Measurements from ENCODE around the gene HOXA7.

The HOXA7 gene

DNA sequence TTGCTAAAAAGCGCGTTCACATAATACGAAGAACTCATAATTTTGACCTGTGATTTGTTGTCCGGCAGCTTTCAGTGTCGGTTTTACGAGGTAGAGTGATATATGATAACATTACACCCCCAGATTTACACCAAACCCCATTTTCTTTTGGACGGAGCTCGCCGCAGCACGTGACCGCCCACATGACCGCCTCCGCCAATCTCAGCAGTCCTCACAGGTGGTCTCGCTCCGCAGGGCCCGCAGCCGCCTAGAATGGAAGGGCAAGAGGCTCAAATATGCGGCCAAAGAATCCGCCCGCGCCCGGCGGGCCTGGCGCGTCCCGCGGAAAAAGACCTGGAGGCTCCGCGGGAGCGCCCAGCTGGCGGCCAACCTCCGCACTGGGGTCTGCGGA is at the start of gene HOXA7:
HOXA7 (minus strand) TSS at position 168 of the 391 bp plus-strand sequence; CDS start at position 38, 130 bp downstream.
- peak; percentile 75 for DNase-seq

DNA sequence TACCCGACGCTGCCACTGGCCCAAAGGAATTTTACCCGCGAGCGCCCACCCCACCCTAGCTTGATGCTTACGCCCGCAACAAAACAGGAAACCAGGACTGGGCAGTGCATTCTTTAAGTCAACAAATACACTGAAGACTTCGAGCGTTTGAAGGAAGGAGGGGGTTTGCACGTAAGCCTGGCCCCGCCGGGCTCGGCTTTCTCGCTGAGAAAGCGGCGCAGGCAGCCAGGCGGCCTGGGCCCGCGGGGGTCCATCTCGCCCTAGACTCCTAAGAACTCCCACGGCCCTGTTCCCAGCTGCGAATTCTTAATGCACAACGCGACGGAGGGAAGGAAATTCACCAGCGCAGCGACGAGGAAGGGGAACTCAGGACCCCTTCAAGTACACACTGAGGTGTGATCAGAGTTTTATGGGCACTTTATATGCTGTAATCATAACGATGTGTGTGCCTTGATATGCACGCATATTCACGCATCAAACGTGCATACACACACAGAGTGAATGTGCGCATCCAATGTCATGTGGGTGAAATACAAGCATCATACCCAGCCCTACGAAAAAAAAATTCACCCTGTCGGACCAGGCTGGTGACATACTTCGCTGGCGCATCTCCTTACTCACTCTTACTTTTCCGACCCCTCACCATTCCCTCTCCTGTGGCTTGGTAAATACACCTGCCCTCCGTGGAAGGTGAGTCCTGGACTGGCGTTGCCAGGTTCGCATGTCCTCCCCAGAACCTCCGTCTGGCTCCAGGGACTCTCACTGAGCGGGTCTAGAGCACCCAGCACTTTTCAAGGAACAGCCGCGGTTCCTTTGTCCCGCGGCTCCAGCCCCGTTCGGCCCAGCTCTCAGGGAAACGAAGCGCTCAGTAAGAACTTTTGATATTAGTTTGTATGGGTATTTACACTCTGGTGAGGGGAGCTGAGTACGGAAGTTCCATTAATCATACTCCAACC is 49.1 kb upstream of the HOXA7 start:
- DNase-seq = no peak

DNA sequence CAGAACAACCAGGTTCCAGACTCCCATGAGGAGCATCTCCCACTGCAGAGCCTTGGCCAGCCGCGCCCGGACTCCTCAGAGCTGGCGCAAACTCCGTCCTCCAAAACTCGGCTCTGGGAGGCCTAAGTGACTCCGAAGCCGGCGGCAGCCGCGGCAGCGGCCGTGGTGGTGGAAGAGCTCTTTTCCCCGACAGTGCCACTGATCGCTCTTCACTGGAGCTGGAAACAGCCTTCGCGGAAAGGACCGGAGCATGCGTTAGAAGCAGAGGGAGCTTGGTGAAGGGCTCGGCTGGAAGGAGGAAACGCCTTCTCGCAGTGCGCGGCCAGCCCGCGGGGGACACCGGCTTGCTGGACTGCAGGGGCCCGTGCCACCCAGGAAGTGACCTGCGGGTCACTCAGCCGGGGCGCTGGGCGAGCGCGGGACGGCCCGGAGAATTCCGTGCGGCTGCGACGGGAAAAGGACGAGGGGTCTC is 48.4 kb upstream of the HOXA7 start:
- no peak for DNase-seq

DNA sequence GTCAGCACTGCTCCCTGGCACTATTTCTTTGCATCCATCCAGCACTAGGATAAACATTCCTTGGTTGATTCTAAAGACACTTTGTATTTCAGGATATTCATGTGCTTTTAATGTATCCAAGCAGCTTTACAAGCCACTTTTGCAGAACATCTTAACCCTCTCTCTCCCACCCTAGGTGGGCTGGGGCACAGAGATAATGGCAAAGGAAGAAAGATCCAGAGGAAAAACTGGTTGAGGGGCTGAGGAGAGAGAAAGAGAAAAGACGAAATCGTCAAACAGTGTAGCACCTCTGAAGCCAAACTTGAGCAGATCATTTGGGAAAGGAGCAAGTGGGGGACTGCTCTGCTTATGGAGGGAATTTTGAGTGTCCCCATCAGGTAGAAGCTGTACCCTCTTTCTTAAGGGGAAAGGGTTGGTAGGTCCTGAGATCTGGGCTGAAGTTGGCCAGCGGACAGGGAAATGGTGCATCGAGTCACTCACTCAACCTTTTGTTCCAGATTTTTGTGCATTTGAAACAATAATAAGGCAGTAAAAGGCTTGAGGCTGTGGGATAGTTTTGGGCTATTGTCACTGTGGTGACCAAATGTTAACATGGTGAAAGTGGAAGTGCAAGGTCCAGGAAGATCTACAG is 47.6 kb upstream of the HOXA7 start:
- no peak for DNase-seq

DNA sequence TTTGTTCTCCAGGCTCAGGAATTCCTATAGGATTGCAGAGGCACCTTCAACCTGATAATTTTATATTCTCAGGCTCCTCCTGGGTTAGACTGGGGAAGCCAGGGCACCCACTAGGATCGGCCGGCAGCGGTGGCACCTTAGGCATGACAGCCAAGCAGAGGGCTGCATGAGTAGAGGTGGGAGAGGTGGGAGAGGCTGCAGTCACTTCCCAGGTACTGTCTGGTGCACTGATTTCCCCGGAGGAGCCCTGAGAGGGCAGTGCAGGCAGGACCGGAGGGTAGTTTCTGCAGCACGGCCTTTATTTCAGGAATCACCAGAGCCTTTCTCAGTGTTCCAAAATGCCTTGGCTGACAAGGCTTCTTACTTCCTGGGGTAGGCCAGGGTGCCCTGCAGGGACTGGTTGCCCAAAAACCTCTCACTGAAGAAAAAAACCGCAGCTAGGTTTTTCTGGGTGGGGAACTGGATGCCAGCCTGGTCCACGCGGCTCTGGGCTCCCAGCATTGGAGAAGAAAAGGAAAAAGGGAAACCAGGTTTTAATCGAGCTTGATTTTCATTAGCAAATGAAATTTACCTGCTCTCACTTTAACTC is 47.0 kb upstream of the HOXA7 start:
- DNase-seq = no peak

DNA sequence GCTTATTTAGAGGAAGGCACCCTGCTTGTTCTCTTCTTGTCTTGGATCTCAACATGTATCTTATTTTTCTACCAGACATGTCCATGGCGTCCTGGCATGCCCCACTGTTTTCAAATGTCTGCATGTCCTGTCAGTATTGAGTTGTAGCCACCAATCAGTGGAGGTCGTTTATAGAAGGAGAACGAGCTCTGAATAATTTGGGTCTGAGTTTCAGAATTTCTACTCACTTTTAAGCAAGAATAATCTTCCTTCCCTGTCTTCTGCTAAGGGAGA is 46.3 kb upstream of the HOXA7 start:
- DNase-seq = no peak

DNA sequence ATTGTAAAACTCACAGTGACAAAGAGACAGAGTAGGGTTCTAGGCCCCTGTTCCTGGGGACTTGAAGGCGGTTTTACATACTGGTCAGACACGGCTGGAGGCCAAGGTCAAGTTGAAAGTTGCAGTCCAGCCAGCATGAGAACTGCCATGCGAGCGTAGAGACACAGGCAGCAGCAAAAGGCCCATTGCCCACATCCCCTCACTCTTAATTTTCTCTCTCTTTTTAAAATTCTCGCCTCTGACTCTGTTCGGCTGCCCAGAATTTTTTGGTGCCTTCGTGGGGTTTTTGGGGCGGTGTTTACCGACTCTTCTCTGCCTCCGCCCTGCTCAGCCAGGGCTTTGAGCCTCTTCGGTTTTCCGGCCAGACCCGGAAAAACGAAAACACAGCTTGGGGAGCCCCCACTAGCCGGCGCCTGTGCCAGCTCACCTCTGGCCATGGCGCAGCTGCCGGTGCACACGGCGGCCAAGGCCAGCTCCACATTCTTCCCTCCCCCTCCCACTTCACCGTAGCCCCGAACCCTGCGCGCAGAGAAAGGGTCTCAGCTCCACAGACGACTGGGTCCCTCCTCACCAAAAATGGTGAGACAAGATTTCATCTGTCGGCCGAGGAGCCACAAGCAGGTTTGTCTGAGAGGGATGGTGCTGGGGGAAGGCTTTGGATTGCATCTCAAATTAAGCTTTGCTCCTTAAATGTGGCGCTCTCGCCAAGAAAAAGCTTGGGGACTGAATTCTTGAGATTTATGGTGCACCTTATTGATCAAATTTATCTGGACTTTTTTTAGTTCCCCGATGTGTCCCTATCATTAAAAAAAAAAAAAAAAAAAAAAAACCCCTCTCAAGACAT is 45.8 kb upstream of the HOXA7 start:
- DNase-seq = no peak

DNA sequence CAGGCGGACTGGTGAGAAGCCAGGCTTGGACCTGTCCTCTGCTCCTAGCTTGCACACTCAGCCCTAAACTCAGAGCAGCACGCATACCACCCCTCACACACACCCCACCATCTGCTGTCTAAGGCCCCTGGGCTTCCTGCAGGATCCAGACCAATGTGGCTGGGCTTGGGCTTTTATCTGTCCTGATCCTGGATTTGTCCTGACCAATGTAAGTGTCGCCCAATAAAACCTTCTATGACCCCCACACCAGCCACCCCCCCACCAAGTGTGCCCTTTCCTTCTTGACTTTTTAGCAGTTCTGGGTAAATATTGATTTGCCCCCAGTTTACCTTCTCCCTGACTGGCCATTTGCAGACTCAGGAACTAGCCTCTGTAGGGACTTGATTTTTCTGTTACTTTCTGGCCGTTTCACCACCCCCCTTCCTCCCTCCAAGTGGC is 45.1 kb upstream of the HOXA7 start:
- DNase-seq = no peak

DNA sequence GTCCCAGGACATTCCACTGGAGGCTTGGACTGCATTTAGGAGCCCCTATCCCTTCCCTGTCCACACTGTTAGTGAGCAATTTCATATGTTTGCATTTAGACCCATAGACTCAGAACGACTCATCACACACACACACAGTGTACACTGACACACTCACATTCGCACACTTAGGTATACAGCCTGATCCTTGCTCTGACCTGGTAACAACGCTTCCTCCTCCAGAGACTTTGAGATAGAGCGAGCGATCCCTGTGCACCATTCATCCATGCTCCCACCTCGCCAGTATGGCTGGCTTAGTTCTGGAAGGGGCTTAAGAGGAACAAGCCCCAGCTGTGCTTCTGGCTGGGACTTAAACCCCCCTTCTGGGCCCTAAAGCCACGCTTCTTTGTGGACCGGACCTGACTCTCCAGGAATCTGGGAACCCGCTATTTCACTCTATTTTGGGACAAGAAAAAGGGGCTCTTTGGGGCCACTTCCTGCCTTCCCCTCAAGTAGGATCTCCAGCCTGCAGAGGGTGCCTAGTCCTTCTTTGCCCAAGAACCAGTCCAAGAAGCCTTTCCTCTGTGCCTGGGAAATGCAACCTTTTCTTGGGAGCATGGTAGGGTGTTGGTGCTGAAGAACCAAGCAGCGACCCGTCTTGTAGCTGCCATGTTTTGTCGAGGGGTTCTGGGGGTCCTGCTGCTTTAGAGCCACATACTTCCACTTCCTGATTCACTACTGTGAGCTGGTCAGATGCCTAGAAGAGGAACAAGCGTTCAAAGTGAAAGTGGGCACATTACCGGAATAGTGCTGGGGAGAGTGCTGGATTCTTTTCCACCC is 44.5 kb upstream of the HOXA7 start:
- no peak for DNase-seq

DNA sequence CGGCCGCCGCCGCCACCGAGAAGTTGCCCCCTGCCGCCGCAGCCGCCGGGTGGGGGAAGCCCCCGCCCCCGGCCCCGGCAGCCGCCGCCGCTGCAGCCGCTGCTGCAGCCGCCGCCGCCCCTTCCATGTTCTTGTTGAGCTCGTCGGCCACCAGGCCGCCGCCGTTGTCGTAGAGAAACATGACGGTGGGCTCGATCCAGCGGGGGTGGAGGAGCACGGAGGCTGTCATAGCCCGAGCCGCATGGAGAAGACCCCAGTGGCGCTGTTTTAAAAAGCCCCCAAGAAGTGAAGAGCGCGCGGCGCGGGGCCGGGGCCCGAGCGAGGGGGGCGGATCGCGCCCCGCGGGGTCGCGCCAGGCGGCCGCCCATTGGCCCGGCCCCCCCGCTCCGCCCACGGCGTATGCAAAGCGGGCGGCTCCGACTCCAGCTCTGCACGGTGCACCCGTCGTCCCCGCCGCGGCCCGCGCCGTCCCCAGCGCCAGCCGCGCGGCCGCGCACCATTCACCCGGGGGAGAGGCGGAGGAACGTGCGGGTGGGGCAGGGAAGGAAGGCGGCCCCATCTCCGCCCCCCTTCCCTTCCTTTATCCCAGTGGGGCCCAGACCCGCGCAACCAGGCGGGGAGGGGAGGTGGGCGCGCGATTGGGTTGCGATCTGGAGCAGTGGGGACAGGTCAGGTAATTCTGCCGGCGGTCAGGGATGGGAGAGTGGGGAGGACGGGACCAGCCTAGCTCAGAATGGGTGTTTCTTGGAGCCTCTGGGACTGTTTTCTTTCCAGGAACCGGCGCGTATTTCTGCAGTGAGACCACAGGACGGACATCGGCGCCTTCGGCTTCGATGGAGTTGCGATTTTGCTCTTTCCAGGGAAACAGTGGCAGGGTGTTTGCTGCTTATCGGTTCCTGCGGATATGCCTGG is 43.6 kb upstream of the HOXA7 start, which contains the start of gene HOXA13:
HOXA13 (minus strand) TSS at position 243 of the 912 bp plus-strand sequence; CDS start at position 229, 14 bp downstream.
- peak; percentile 76 for DNase-seq

DNA sequence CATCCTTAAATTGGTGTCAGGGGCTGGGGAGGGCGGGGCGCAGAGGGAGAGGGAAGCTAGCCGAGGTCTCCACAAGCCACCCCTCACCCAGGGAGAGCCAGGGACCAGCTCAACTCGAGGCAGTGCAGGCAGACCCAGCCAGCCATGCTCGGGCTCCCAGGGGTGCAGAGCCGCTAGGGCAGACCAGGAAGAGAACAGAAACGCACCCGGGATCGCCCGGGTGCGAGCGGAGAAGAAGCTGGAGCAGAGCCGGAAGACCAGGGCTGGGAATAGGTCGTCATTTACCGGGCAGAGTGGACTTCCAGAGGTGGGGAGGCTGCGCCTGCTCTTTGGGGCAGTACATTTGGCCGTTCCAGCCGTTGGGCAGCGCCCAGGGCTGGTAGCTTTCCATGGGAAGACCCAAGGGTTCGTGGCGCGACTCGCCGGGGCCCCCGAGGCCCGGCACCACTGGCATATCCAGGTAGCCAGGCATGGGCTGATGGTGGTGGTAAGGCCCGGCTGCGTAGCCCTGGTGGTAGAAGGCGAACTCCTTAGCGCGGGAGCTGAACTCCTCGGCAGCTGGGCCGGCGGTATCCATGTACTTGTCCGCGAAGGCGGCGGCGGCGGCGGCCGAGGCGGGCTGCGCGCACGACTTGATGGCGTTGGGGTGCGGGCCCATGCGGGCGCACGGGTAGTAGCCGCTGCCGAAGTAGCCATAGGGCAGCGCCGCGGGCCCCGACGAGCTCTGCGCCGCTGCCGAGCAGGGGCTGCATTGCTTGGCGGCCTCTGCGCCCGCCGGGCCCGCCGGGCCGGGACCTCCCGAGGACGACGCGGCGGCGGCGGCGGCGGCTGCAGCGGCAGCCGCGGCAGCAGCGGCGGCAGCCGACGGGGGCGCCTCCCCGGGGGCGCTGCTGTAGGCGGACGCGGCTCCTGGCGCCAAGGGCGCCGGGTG is 42.7 kb upstream of the HOXA7 start:
- DNase-seq = no peak

DNA sequence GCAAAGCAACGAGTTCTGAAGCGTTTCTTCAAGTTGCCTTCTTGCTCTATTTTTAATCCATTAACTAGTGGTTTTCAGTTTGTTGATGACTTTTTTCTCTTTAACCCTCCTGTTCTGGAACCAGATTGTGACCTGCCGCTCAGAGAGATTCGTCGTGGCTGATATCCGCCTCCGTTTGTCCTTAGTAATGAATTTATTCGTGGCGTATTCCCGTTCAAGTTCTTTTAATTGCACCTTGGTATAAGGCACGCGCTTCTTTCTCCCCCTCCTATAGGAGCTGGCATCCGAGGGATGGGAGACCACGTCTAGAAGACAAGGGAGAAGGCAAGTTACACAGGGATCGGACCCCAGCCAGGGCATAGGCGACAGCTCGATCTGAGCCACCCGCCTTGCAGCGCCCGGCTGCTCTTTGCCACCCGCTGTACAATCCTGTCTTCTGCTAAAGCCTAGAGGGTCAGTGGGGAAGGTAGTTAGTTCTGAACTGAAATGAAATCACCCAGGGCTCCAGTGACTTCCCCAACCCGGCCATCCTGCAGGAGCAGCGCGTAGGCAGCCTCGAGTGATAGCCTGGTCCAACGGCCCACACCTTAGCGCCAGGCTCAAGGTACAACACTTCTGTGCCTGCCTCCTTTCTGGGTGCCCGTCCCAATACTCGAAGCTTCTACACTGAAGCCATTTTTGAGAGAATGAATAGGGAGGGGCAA is 41.8 kb upstream of the HOXA7 start:
- no peak for DNase-seq

DNA sequence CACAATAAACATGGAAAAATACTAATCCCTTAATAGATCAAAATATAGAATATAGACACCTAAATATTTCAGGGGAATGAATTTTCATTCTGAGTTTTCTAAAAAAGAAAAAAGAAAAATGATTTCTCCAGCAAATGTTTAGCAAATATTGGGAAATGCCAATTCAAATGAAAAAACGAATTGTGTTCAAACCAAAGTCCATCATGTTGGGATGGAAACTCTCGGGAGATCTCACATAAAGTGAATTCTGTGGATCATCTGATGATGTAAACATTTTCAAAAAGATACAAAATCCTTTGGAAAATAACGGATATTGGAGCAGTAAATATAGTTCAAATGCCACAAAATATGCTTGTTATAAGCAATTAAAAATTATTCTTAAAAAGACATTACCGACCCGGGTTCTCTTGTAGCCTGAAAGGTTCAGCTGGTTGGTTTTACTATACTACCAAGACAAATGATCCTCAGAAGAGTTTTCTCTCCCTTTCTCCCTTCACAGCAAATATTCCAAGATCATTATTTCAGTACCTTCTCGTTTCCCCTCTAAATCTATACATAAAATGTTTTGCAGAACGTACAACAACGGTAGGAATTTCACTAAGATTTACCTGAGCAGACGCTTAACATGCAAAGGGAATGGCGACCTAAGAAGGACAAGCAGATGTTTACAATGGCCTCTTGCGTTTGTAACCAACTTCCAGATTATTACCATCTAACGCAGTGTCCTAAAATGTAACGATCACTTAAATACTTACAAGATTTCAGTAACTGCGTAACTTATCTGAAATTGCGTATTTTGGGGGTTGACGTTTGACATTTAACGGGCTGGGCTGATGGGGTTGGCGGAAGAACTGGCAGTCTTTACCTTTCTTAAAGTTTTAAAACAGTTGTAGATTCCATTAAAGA is 40.9 kb upstream of the HOXA7 start:
- no peak for DNase-seq

DNA sequence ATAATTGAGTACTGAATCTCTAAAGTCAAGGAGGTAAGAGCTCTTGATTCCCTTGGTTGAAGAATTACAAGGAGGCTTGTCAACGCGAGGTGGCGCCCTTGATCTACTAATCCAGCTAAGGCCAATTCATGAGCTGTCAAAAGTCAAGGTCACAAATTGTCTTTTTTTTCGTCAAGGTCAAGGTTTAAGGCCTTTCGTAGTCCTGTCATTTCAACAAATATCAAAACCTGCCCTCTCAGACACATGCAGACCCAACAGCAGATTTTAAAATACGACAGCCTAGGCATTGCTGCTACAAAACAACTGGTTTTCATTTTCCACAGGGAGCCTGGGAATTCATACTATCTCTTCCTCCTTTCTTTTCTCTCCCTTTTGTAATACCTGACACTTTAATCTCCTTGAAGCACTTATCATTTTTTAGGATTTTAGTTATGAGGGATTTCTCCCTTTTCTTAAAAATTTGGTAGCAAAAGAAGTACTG is 39.9 kb upstream of the HOXA7 start:
- DNase-seq = peak; percentile 68

DNA sequence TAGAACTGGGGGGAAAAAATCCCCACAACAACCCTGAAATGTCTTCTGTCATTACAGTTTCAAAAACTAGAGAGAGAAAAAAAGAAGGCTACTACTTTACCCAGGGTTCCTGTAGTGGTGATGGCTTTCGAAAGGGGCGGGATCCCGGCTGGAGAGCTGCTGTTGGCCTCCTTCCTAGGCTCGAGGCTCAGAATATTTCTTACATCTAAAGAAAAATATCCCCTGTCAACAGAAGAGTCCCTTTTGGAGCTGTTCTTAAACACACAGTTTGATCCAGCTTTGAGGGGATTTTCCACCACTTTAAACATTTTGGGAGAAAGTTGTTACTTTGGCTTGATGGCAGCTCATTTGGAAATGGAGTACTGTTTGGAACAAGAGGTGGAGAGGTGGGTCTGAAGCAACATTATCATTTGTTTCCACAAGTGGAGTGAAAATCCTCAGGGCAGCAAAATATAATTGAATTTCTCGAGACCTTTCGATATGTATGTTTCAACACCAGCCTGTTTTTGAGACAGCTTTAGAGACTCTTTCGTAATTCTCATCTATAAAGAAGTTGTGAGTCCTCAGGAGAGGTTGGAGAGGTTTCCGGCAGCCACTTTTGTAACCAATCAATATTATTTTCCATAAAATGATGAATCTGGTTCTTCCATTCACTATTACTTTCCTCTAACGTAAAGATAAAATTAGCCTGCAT is 38.4 kb upstream of the HOXA7 start:
- no peak for DNase-seq

DNA sequence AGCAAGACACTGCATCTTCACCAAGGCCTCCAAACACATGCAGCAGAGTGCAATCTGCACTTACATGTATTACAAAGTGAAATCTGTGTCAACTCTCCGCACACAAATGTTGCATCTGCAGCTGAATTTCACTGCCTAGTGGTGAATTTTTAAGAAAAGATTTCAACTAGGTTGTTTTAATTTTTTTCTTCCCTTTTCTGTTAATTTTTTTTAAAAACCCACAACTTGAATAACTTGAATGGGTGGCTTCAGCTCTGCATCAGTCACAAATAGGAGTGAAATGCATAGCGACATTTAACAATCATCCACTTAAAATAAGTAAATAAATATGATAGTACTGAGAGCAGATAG is 37.5 kb upstream of the HOXA7 start:
- no peak for DNase-seq

DNA sequence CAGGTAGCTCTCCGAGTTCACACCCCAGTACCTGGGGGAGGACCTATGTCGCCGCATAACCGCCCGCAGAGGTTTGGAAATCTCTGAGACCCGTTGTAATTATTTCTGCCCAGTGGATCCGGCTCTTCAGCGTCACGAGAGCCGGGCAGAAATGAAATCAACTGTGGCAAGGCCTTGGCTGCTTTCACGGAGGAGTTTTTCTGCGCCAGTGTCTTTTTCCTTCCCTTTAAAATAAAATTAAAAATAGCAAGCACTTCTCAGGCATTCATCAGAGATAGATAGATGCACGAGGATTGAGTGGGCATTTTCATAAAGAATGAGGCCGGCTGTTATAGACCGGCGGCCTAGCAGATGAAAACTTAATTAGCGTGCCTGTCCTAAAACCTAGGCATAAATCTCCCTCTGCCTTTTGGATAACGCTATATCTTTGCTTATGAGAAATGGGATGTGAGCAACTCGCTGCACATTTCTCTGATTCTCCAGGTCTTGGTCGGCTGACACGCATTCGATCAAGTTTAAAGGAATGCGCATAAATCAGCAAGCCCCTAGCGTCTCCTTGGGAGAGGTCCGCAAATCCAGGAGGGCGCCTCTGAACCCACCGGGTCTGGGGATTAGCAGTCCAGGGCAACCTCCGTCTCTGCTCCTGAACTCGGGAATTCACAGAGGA is 37.0 kb upstream of the HOXA7 start:
- no peak for DNase-seq
